Stimulated activated CD4-positive, alpha-beta T cell treated with anti-CD3 and anti-CD28 coated beads, Interleukin-4, amount 100 ng/mL, for 4 hours (primary cell): ENCODE results near the gene OSGIN1.

Experiments
- DNase-seq, 2 experiments: peaks; one replicate each; pipeline ENCODE4 v3.0.0-alpha.2; 2020

OSGIN1 gene

GRCh38 chr16:83952940-83953795 lies at the start of gene OSGIN1:
Gene OSGIN1 (plus strand): TSS chr16:83953240. CDS start chr16:83957672, 4,432 bp downstream.
- DNase-seq, result peak; percentile 82 to 84

DNA sequence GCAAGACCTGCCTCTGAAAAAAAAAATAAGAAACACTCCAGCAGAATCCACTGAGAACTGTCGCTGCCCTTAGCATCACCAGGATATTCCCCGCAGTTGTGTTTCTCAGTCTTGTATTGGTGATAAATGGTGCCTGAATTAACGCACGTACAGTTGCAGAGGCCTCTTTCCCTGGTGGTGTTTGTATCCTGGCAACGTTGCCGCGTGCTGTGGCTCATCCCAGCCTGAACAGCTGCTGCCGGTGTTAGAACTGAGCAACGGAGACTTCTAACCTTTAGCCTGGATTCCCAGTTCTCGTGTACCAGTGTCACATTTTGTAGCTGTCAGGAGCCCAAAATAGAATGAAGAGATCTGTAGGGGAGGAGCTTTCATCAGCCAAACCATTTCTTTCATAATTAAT lies 49.3 kb upstream of the OSGIN1 start:
- no peak for DNase-seq

DNA sequence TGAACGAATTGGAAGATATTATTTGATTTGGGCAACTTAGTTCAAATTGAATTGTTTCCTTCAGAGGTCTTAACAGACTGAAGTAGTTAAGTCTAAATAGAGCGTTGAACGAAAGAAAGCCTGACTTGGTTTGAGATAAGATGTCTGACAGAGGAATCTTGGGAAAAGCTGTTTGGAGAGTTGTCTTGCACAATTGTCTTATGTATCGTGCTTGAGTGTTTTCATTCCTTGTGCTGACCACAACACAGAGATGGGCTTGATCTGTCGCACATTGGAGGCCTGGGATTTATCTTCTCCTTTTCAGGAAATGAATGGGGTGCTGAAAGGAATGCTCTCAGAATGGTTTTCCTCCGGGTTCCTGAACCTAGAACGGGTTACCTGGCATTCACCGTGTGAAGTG lies 46.4 kb upstream of the OSGIN1 start:
- no peak for DNase-seq

DNA sequence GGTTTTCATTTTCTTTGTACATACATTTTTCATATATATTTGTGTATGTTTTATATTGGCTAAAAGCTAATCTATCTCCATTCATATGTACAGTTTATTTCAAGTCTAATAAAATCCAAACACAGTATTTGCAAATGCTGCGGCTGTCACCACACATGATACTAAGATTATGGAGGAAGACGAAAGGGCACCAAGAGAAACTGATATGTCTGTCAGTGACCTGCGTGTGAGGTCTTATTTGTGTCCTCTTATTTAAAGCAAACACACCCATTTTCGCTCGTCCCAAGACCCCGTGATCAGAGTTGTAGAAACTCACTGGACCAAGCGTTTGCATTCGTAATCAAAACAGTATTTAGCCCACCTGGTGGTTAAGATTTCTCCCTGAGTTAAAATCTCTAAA lies 45.9 kb upstream of the OSGIN1 start:
- DNase-seq, result no peak

DNA sequence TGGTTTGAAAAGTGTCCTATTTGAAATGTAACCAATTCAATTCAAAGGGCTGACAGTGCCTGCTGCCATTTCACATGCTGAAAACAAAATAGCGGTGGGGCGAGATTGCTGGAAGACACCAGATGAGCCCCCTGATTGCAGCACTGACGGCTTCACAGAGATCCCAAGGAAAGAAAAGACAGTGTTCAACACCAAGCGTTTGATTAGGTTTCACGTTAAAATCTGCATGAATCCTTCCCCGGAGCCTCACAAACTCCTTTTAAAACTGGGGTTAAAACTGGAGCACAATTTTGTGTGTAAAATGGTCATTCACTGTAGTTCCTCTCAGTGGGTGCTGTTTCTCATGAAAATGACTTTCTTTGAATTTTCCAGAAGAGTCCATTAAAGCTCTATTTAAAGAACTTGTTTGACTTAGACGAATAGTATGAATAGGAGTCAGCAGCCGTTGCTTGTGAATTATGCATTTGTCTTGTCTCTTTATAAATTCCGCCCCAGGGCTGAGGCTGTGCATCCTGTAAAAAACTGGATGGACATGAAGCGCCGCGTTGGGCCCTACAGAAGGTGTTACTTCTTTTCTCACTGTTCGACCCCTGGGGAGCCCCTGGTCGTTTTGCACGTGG lies 45.3 kb upstream of the OSGIN1 start:
- no peak for DNase-seq

DNA sequence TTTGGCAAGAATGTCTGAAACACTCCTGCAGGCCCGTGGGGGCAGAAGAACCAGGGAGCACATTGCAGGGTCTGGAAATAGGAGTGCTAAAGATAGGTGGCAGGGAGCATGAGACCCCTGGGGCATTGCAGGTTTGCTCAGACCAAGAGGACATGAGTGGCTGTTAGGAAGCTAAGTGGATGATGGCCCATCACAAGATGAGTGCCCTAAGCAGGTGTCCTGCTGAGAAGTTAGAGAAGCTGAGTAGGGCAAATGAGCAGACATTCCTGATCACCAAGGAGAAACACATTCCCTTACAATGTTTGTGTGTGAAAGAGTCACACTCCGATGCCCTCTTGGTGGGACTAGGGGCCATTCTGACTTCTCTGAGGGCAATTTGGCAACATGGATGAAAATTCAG lies 44.2 kb upstream of the OSGIN1 start:
- no peak for DNase-seq

DNA sequence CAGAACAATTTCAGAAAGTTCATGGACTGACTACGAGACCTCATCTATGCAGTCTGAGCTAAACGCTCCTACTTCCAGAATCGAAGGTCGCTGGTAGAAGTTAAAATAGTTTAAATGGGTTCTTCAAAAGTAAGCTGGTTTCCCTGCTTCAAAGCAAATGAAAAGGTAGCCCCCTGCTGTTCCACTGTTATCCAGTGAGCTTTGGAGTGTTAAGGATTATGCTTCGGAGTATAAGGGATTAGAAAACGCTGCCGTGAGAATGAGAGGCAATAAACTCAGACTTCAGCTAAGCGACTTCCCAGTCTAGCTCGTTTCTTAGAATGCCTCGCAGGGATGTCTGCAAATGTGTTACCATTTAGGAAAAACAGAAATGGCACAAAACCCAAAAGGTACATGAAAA lies 41.8 kb upstream of the OSGIN1 start:
- DNase-seq, result no peak

GRCh38 chr16:83912519-83913244 lies 40.4 kb upstream of the OSGIN1 start:
- no peak for DNase-seq

GRCh38 chr16:83913245-83913633 lies 39.8 kb upstream of the OSGIN1 start:
- DNase-seq, result no peak

DNA sequence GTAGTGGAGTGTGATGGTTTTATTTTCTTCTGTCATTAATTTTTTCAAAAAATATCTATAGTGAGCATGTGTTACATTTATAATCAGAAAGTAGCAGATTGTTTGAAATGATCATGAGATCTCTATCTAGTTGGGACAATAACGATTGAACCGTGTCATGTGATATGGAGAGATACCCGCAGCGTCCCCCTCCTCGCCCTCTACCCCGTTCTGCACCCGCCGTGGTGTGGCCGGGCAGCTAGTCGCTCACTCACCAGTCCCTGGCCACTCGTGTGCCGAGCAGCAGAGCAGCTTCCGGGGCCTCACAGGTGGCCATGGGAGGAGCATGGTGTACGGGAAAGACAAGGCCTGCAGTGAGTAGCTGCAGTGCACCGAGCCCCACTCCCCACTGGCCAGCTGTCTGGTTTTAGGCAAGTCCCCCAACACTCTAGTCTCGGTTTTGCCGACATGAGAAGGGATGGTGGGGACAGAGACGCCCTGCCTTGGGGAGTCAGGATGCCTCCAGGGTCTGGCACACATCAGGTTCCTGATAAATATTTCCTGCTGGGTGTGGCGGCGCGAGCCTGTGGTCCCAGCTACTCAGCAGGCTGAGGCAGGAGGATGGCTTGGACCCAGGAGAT lies 38.8 kb upstream of the OSGIN1 start:
- no peak for DNase-seq

- DNase-seq, result no peak
These were observed 38.0 kb upstream of the OSGIN1 start for GRCh38 chr16:83915081-83915480.

DNA sequence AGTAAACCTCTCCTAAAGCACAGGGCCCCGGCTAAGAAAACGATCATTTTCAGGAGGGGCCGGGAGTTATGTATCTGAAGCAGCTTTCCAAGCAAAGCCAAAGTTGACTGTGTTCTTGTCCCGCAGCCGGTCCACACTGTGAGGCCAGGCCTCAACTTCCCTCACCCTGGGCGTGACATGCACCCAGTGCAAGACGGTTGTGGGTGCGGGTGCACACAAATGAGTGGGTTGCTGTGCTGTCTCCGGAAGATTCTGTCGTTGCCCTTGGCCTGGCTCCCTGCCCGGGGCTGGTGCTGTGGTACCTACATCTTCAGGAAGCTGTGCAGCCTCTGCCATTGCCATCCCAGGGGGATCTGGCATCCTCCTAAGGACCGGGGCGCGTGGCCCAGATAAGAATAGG lies 37.5 kb upstream of the OSGIN1 start:
- no peak for DNase-seq

- DNase-seq, result no peak
These were observed 35.6 kb upstream of the OSGIN1 start for GRCh38 chr16:83917152-83918120.

DNA sequence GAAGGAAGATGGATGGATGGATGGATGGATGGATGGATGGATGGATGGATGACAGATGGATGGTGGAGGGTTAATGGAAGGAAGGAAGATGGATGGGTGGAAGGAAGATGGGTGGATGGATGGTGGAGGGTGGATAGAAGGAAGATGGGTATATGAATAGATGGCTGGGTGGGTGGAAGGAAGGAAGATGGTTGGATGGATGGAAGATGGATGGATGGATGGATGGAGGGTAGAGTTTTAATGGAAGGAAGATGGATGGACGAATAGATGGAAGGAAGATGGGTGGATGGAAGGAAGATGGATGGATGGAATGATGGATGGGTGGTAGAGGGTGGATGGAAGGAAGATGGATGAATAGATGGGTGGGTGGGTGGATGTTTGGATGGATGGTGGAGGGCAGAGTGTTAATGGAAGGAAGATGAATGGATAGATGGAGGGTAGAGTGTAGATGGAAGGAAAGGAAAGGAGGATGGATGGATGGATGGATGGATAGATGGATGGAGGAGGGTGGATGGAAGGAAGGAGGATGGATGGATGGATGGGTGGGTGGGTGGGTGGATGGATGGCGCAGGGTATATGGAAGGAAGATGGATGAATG lies 32.0 kb upstream of the OSGIN1 start:
- no peak for DNase-seq

DNA sequence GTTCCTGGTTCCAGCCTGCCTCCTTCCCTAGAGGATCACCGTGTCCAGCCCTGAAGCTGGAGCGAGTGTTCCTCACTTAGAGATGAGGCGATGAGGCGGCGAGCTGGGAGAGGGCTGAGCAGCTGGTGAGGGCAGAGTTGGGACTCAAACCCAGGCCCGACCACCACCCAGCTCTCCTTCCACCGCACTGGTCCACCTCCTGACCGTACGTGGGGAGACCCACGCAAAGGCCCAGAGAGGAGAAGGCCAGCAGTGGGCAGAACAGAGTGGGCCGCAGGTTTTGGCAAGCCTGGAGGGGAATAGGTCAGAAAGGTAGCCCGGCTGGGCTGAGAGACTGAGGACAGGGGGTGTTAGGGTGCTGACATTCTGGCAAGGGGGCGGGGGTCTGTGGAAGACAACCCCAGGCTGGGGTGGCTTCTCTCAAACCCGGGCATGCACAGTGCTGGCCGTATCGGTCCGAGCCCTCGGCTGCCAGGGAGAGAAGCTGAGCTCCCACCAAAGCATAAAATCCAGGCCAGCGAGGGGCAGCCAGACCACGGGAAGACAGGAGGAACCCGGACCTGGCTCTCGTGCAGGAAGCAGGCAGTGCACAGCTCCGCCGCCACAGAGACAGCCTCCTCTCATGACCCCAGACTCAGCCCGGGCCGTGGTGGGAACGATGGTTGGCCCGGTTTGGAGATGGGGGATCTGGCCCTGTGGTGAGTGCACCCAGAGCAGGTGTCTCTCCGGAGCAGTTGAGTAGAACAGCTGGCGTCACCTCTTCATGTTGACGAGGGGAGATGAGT lies 29.3 kb upstream of the OSGIN1 start:
- DNase-seq, result no peak

DNA sequence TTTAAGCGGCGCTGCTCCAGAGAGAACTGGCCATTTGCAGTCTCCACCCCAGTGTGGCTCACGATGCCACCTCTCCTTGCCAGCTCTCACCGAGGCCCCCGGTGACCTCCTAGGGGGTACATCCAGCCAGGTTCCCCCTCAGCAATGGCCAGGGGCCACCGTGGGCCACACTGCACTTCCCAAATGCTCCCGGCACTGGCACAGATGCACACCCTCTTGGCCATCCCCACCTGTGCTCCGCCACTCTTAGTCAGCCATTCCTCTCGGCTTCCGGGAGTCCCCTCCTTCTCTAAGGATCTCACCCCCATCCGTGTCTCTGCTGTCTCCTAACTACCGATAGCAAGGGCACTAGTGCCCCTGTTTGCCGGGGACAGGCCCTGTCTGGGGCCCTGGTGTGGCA lies 28.4 kb upstream of the OSGIN1 start:
- no peak for DNase-seq

DNA sequence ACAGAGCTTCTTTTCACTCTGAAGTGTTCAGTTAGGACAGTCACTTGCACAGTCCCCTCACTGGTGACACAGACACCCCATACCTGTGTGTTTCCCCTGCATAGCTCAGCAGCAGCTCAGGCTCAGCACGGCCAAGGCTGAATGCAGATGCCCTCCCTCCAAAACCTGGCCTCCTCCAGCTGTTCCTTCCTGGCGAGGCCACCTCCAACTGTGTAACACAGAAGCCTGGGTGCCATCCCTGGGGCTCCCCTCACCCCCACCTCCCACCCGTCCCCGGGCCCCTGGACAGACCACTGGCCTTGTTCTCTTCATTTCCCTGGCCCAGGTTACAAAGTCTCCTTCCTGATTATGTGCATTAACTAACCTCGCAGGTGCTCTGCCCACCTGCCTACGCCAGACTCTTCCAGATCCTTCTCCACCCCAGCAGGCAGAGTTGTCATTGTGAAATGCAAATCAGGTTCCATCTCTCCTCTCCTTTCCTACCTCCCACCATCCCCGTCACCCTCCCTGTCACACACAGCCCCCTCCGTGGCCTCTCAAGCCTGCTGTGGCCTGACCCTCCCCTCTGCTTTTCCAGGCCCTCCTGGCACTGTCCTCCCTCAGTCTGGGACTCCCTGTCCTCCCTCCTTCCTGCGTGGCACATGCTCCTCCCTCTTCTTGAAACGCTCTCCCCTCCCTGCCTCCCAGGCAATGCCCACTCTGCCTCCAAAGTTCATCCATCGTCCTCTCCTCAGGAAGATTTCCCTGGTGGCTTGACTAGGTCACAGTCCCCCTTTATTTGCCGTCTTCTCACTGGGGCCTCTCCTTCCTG lies 27.7 kb upstream of the OSGIN1 start:
- DNase-seq, result no peak

GRCh38 chr16:83925957-83926725 lies 26.9 kb upstream of the OSGIN1 start:
- DNase-seq, result no peak

DNA sequence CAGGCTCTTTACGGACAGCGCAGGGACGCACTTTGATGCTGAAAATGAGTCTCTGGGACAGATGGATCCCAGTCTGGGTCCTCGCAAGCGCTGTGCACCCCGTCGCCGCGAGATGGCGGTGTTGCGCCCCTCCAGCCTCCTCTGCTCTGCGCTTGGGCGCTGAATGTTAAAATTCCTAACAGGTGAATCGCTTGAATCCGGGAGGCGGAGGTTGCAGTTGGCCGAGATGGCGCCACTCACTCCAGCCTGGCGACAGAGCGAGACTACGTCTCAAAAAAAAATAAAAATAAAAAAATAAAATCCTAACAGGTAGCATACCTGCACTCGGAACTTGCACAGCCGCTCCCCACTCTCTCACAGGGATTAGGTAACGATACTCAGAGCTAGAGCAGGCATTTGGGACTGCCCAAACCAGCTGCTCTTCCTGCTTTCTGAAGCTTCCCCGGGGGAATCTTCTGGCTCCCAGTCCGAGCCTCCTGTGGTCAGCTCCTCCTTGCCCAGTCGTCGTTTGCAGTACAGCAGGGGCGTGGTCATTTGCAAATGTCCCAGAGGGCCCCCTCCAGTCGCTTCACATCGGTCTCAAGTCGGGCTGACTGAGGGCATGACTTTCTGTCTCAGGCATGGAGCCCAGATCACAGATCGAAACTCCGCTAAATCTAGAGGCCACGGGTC lies 26.2 kb upstream of the OSGIN1 start:
- DNase-seq, result peak; percentile 30 to 68
